Ishikawa (cell line): ENCODE results near the gene WWOX.

Experiments
- CREB1 ChIP-seq: IDR thresholded peaks from 2 replicates; pipeline ENCODE4 v1.6.1; 2012; ENCODE audit warnings: low read depth
- MAX ChIP-seq: IDR thresholded peaks from 2 replicates; pipeline ENCODE4 v1.6.1; 2012
- TAF1 ChIP-seq: IDR thresholded peaks from 2 replicates; pipeline ENCODE4 v1.6.1; 2012; ENCODE audit warnings: low read depth, mild to moderate bottlenecking

DNA sequence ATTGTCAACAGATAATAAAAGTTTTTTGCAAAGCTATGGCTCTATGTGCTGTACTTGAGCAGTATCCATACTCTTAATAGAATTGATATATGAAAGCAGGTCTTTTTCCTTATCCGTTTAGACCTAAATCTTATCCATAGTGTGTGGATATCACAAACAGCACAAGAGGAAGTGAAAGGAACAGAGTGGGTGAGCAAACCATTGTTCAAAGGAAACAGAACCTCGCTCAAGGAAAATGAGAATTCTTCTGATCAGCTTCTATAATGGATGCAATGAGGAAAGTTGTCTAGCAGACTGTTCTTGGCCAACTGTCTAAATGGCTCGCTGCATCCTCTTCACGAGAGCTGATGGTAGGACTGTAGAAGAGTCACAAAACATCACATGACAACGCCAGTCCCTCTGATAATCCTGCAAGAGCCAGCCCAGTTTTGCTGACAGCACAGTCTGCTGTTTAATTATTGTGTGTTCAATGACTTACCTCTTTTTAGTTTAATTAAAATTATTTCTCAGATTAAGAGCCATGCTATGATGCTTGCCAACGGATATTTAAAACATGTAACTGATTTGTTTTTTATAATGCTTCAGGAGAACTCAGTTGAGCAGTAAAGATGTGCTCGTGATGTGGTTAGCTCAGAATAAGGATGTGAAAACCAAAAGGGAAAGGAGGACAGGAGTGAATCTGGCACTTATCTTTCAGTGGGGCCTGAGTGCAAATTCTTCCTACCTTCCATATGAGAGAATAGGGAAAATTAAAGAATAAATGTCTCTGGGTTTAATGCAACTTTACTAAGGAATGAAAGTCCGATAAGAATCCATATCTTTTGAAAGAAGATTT lies 38.5 kb downstream of the WWOX start:
- TF ChIP-seq CREB1: no peak
- TF ChIP-seq TAF1: no peak
- no peak for TF ChIP-seq MAX
